ENCODE data around the gene PCDHGA8. TPM values are rescaled to one million over a fixed set of nuclear protein-coding genes. Genes with fewer than 3 reads are reported as not detected.
A peak's percentile ranks its signal among the peaks of the same experiment; 100 is the strongest.

Gene PCDHGA8
- total and polyA plus RNA-seq, 2 of the 13 experiments (the other 11 are each of a cell fraction or from before 2014, with no cell fraction given): 0.05 to 0.29 TPM

DNA sequence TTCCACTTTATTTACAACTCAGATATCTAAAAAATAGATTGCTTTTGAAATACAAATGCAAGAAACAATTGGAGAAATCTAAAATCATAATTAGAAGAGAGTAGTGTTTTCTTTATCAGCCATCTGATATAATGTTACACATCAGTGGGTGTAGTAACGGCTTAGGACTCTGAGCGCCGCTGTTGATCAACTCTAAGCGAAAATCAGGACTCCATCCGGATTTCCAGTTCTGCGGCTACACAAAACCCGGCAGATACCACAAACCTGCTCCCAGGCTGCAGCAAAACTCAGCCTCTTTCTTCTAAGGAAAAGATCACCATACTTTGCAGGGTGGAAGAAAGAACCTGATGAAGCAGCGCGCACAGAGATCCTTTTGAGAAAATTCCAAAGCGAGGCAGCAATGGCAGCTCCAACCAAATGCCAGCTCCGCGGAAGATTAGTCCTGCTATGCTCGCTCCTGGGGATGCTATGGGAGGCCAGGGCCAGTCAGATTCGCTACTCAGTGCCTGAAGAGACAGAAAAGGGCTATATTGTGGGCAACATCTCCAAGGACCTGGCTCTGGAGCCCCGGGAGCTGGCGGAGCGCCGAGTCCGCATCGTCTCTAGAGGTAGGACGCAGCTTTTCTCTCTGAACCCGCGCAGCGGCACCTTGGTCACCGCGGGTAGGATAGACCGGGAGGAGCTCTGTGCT is 10.3 kb downstream of the PCDHGA8 start, which contains the start of gene PCDHGA9:
PCDHGA9 (plus strand) TSS at position 226 of the 691 bp plus-strand sequence; CDS start at position 401, 175 bp downstream.
- Histone ChIP-seq H3K27ac (ENCODE audit: extremely low read length, insufficient read depth, low read length) (no peak within 1 kb of the TSS), H3K4me3 (replicated peaks in 1 of 3; ENCODE audit: insufficient read depth in 1 of 3, low read depth in 2 of 3, low read length in 3 of 3) (no peak within 1 kb of the TSS), H3K4me1 (ENCODE audit: insufficient read depth, low read length) (no peaks in the 10 kb centered on the region), H3K9ac (ENCODE audit: insufficient read depth, low read depth, low read length) (no peak within 1 kb of the TSS), H3K79me2 (ENCODE audit: insufficient read depth, low read length) (no peaks in the 10 kb centered on the region), H2AFZ (ENCODE audit: low read length) (no peak within 1 kb of the TSS), H3K27me3 (ENCODE audit: control insufficient read depth in 1 of 2, insufficient read depth in 2 of 2, low read length in 2 of 2) (no peaks in the 10 kb centered on the region; a peak in 1 of 5 replicates), H3K36me3 (replicated peaks in 1 of 2; ENCODE audit: control insufficient read depth in 1 of 2, insufficient read depth in 2 of 2, low read length in 2 of 2) (no peaks in the 10 kb centered on the region), H3K9me3 (ENCODE audit: low read length) (peaks cover 13% of the 10 kb centered on the region; the same call in 1 of the 2 replicates), H3K4me2 (ENCODE audit: low read depth, low read length) (no peak within 1 kb of the TSS), H4K20me1 (ENCODE audit: insufficient read depth, low read length) (no peaks in the 10 kb centered on the region)
- no peak for ATAC-seq
- POLR2A ChIA-PET: no interaction called here
- intact Hi-C loops (cut with micrococcal nuclease; ENCODE audit: unreplicated experiment): no loop called here
- no peak for FAIRE-seq
- no peak for DNase-seq (ENCODE audit: low spot score)
- whole genome bisulfite sequencing (ENCODE audit: low lambda C conversion rate): 79% methylated on average over 27 of the region's 27 CpGs
- in situ Hi-C loops (cut with HindIII; ENCODE audit: extremely low pct_ligation_motif_present, low pct_unique_long_range_greater_than_20kb): no loop called here
- no TSS peak for BruUV-seq (replicated peaks)
- TF ChIP-seq, protein P1, sequence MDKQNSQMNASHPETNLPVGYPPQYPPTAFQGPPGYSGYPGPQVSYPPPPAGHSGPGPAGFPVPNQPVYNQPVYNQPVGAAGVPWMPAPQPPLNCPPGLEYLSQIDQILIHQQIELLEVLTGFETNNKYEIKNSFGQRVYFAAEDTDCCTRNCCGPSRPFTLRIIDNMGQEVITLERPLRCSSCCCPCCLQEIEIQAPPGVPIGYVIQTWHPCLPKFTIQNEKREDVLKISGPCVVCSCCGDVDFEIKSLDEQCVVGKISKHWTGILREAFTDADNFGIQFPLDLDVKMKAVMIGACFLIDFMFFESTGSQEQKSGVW (CRISPR knock-in tag; IDR thresholded peaks at IDR 0.05; ENCODE audit: borderline replicate concordance): no peak
- TF ChIP-seq, protein P2, sequence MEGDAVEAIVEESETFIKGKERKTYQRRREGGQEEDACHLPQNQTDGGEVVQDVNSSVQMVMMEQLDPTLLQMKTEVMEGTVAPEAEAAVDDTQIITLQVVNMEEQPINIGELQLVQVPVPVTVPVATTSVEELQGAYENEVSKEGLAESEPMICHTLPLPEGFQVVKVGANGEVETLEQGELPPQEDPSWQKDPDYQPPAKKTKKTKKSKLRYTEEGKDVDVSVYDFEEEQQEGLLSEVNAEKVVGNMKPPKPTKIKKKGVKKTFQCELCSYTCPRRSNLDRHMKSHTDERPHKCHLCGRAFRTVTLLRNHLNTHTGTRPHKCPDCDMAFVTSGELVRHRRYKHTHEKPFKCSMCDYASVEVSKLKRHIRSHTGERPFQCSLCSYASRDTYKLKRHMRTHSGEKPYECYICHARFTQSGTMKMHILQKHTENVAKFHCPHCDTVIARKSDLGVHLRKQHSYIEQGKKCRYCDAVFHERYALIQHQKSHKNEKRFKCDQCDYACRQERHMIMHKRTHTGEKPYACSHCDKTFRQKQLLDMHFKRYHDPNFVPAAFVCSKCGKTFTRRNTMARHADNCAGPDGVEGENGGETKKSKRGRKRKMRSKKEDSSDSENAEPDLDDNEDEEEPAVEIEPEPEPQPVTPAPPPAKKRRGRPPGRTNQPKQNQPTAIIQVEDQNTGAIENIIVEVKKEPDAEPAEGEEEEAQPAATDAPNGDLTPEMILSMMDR (CRISPR knock-in tag; IDR thresholded peaks at IDR 0.05): peak; percentile 22
- TF ChIP-seq STAG1 (CRISPR knock-in tag; IDR thresholded peaks at IDR 0.05): peak; percentile 26; the same call in 1 of the 2 replicates
- CTCF ChIA-PET (ENCODE audit: low intra/inter-chr PET ratio, low total read pairs): no interaction called here

DNA sequence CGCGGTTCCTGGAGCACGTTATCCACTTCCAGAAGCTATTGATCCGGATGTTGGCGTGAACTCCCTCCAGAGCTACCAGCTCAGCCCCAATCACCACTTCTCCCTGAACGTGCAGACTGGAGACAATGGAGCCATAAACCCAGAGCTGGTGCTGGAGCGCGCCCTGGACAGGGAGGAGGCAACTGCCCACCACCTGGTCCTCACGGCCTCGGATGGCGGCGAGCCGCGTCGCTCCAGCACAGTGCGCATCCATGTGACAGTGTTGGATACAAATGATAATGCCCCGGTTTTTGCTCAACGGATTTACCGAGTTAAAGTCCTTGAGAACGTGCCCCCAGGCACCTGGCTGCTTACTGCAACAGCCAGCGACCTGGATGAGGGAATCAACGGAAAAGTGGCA is 11.0 kb downstream of the PCDHGA8 start:
- intact Hi-C loops (cut with micrococcal nuclease; ENCODE audit: unreplicated experiment) (no loop called here), in situ Hi-C loops (cut with HindIII; ENCODE audit: extremely low pct_ligation_motif_present, low pct_unique_long_range_greater_than_20kb) (no loop called here)
- WGBS (ENCODE audit: low lambda C conversion rate): 65% methylated on average over 22 of the region's 22 CpGs
- no peak for ATAC-seq
- Histone ChIP-seq H4K20me1 (ENCODE audit: insufficient read depth, low read length) (no peaks in the 10 kb centered on the region), H3K36me3 (replicated peaks in 1 of 2; ENCODE audit: control insufficient read depth in 1 of 2, insufficient read depth in 2 of 2, low read length in 2 of 2) (no peaks in the 10 kb centered on the region), H3K27ac (ENCODE audit: extremely low read length, insufficient read depth, low read length) (no peak overlapping the region), H3K4me1 (ENCODE audit: insufficient read depth, low read length) (no peaks in the 10 kb centered on the region), H3K79me2 (ENCODE audit: insufficient read depth, low read length) (no peaks in the 10 kb centered on the region), H3K9ac (ENCODE audit: insufficient read depth, low read depth, low read length) (no peak overlapping the region), H2AFZ (ENCODE audit: low read length) (no peak overlapping the region), H3K4me3 (replicated peaks in 1 of 3; ENCODE audit: insufficient read depth in 1 of 3, low read depth in 2 of 3, low read length in 3 of 3) (no peak overlapping the region), H3K27me3 (ENCODE audit: control insufficient read depth in 1 of 2, insufficient read depth in 2 of 2, low read length in 2 of 2) (no peaks in the 10 kb centered on the region; a peak in 1 of 5 replicates), H3K9me3 (ENCODE audit: low read length) (peaks cover 11% of the 10 kb centered on the region; the same call in 1 of the 2 replicates), H3K4me2 (ENCODE audit: low read depth, low read length) (no peak overlapping the region)
- no TSS peak for BruUV-seq (replicated peaks)
- POLR2A ChIA-PET: no interaction called here
- FAIRE-seq: no peak
- no peak for DNase-seq (ENCODE audit: low spot score)
- CTCF ChIA-PET (ENCODE audit: low intra/inter-chr PET ratio, low total read pairs): no interaction called here
- TF ChIP-seq, protein P3, sequence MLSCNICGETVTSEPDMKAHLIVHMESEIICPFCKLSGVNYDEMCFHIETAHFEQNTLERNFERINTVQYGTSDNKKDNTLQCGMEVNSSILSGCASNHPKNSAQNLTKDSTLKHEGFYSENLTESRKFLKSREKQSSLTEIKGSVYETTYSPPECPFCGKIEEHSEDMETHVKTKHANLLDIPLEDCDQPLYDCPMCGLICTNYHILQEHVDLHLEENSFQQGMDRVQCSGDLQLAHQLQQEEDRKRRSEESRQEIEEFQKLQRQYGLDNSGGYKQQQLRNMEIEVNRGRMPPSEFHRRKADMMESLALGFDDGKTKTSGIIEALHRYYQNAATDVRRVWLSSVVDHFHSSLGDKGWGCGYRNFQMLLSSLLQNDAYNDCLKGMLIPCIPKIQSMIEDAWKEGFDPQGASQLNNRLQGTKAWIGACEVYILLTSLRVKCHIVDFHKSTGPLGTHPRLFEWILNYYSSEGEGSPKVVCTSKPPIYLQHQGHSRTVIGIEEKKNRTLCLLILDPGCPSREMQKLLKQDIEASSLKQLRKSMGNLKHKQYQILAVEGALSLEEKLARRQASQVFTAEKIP (CRISPR knock-in tag; IDR thresholded peaks at IDR 0.05; ENCODE audit: borderline replicate concordance): no peak
- TF ChIP-seq, protein P4, sequence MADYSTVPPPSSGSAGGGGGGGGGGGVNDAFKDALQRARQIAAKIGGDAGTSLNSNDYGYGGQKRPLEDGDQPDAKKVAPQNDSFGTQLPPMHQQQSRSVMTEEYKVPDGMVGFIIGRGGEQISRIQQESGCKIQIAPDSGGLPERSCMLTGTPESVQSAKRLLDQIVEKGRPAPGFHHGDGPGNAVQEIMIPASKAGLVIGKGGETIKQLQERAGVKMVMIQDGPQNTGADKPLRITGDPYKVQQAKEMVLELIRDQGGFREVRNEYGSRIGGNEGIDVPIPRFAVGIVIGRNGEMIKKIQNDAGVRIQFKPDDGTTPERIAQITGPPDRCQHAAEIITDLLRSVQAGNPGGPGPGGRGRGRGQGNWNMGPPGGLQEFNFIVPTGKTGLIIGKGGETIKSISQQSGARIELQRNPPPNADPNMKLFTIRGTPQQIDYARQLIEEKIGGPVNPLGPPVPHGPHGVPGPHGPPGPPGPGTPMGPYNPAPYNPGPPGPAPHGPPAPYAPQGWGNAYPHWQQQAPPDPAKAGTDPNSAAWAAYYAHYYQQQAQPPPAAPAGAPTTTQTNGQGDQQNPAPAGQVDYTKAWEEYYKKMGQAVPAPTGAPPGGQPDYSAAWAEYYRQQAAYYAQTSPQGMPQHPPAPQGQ (CRISPR knock-in tag; IDR thresholded peaks at IDR 0.05; ENCODE audit: borderline replicate concordance): no peak
- TF ChIP-seq MAFG (CRISPR knock-in tag; IDR thresholded peaks at IDR 0.05) (no peak), NPAS2 (CRISPR knock-in tag; IDR thresholded peaks at IDR 0.05; ENCODE audit: borderline replicate concordance) (no peak), ARNT (IDR thresholded peaks at IDR 0.05) (no peak), ZNF615 (CRISPR knock-in tag; IDR thresholded peaks at IDR 0.05; ENCODE audit: borderline replicate concordance) (no peak), SRSF1 (optimal IDR thresholded peaks at IDR 0.05; ENCODE audit: low read depth, low read length) (no peak), ZNF644 (CRISPR knock-in tag; IDR thresholded peaks at IDR 0.05; ENCODE audit: low read depth) (no peak)

All from HepG2 (cell line).